ENCODE measurements around the gene FNBP1L.

FNBP1L gene

GRCh38 chr1:93446837-93447451 is 974 bp upstream of the FNBP1L start:
- Mint-ChIP-seq H3K36me3 (ENCODE audit: low read depth) (no peaks in the 10 kb centered on the region), H3K9me3 (no peaks in the 10 kb centered on the region), H3K27ac (peak overlapping the region; percentile 90 to 99 (median 95)), H3K4me1 (peaks cover 31% of the 10 kb centered on the region), H3K4me3 (peak overlapping the region; percentile 98), H3K27me3 (ENCODE audit: low read depth) (peaks cover 3% of the 10 kb centered on the region)
- no peak for TF ChIP-seq CTCF (IDR thresholded peaks at IDR 0.05; ENCODE audit: unreplicated experiment in 3 of 3)

- Mint-ChIP-seq H3K36me3 (ENCODE audit: low read depth) (no peaks in the 10 kb centered on the region), H3K27ac (peak overlapping the region; percentile 93 to 99 (median 99)), H3K4me1 (peaks cover 35% of the 10 kb centered on the region), H3K9me3 (no peaks in the 10 kb centered on the region), H3K27me3 (ENCODE audit: low read depth) (no peaks in the 10 kb centered on the region), H3K4me3 (peak overlapping the region; percentile 98 to 100 (median 98))
- TF ChIP-seq CTCF (IDR thresholded peaks at IDR 0.05; ENCODE audit: unreplicated experiment in 3 of 3), result no peak
Measured at GRCh38 chr1:93448292-93448982, 519 bp downstream of the FNBP1L start.

GRCh38 chr1:93448983-93449804 is 1.3 kb downstream of the FNBP1L start:
- H3K27ac Mint-ChIP-seq, result peak overlapping the region; percentile 93 to 99 (median 99)
- H3K9me3 Mint-ChIP-seq, result no peaks in the 10 kb centered on the region
- no peaks in the 10 kb centered on the region for H3K36me3 Mint-ChIP-seq (ENCODE audit: low read depth)
- H3K4me3 Mint-ChIP-seq, result peak overlapping the region; percentile 96 to 100 (median 98)
- H3K4me1 Mint-ChIP-seq, result peaks cover 41% of the 10 kb centered on the region
- H3K27me3 Mint-ChIP-seq (ENCODE audit: low read depth), result no peaks in the 10 kb centered on the region
- TF ChIP-seq CTCF (IDR thresholded peaks at IDR 0.05; ENCODE audit: unreplicated experiment in 3 of 3), result no peak

- TF ChIP-seq CTCF (IDR thresholded peaks at IDR 0.05; ENCODE audit: unreplicated experiment in 3 of 3), result no peak
- H3K9me3 Mint-ChIP-seq, result no peaks in the 10 kb centered on the region
- peak overlapping the region; percentile 68 to 74 (median 71) for H3K4me3 Mint-ChIP-seq
- H3K27ac Mint-ChIP-seq, result peak overlapping the region; percentile 17 to 61 (median 39)
- H3K36me3 Mint-ChIP-seq (ENCODE audit: low read depth), result no peaks in the 10 kb centered on the region
- peaks cover 42% of the 10 kb centered on the region for H3K4me1 Mint-ChIP-seq
- no peaks in the 10 kb centered on the region for H3K27me3 Mint-ChIP-seq (ENCODE audit: low read depth)
Measured at GRCh38 chr1:93450321-93450720, 2.4 kb downstream of the FNBP1L start.

- peaks cover 6% of the 10 kb centered on the region for H3K9me3 Mint-ChIP-seq
- H3K4me3 Mint-ChIP-seq, result no peak overlapping the region
- peaks cover 26% of the 10 kb centered on the region for H3K36me3 Mint-ChIP-seq (ENCODE audit: low read depth)
- no peaks in the 10 kb centered on the region for H3K27me3 Mint-ChIP-seq (ENCODE audit: low read depth)
- peaks cover 30% of the 10 kb centered on the region for H3K4me1 Mint-ChIP-seq
- no peak for TF ChIP-seq CTCF (IDR thresholded peaks at IDR 0.05; ENCODE audit: unreplicated experiment in 3 of 3)
- no peak overlapping the region for H3K27ac Mint-ChIP-seq
Measured at GRCh38 chr1:93453911-93454310, 6.0 kb downstream of the FNBP1L start.
